Subcutaneous abdominal adipose tissue (tissue), 5 donors: Measurements from ENCODE around the gene C16orf87.

Experiments
- H3K27ac ChIP-seq: one replicate; pipeline ENCODE4 v1.7.0; 2013; ENCODE audit warnings: low read depth, mild to moderate bottlenecking, inconsistent platforms, low read length, moderate library complexity
- H3K27me3 ChIP-seq, 5 donors: one replicate each; pipeline ENCODE4 v1.7.0; 2013; ENCODE audit warnings: low read length in 5 of 5, inconsistent platforms in 1 of 5; ENCODE audit not compliant: control insufficient read depth in 5 of 5, insufficient read depth in 4 of 5
- H3K36me3 ChIP-seq, 5 donors: one replicate each; pipeline ENCODE4 v1.7.0; 2013; ENCODE audit warnings: low read length in 5 of 5; ENCODE audit not compliant: control insufficient read depth in 5 of 5, insufficient read depth in 5 of 5
- H3K4me1 ChIP-seq, 5 donors: one replicate each; pipeline ENCODE4 v1.7.0; 2013; ENCODE audit warnings: low read length in 5 of 5, mild to moderate bottlenecking in 3 of 5, moderate library complexity in 1 of 5; ENCODE audit not compliant: control insufficient read depth in 5 of 5, insufficient read depth in 5 of 5
- H3K4me3 ChIP-seq, 5 donors: one replicate each; pipeline ENCODE4 v1.7.0; 2013; ENCODE audit warnings: low read length in 5 of 5, low read depth in 1 of 5
- H3K9ac ChIP-seq, 5 donors: one replicate each; pipeline ENCODE4 v1.7.0; 2013; ENCODE audit warnings: low read length in 5 of 5, mild to moderate bottlenecking in 4 of 5, moderate library complexity in 3 of 5
- H3K9me3 ChIP-seq, 5 donors: one replicate each; pipeline ENCODE4 v1.7.0; 2013; ENCODE audit warnings: low read length in 5 of 5; ENCODE audit not compliant: control insufficient read depth in 5 of 5
- donor health status: healthy.
- donor health status: healthy.
- donor health status: healthy.
- donor health status: healthy.
- donor health status: healthy.

The C16orf87 gene

GRCh38 chr16:46801428-46802049, 29.4 kb downstream of the C16orf87 start:
- H3K36me3 ChIP-seq = peaks cover 0 to 6% (median 0%) of the 10 kb centered on the region in 5 donors
- H3K27ac ChIP-seq = no peak overlapping the region
- no peaks in the 10 kb centered on the region for H3K4me1 ChIP-seq
- no peak overlapping the region for H3K9ac ChIP-seq
- H3K9me3 ChIP-seq = peaks cover 0 to 3% (median 0%) of the 10 kb centered on the region in 5 donors
- no peaks in the 10 kb centered on the region for H3K27me3 ChIP-seq
- H3K4me3 ChIP-seq = no peak overlapping the region

- Histone ChIP-seq H3K27me3 (no peaks in the 10 kb centered on the region), H3K9me3 (peaks cover 0 to 6% (median 0%) of the 10 kb centered on the region in 5 donors), H3K4me1 (no peaks in the 10 kb centered on the region), H3K4me3 (no peak overlapping the region), H3K9ac (no peak overlapping the region), H3K27ac (no peak overlapping the region), H3K36me3 (peaks cover 0 to 6% (median 0%) of the 10 kb centered on the region in 5 donors)
Observed at GRCh38 chr16:46800494-46800893, 30.5 kb downstream of the C16orf87 start.

DNA sequence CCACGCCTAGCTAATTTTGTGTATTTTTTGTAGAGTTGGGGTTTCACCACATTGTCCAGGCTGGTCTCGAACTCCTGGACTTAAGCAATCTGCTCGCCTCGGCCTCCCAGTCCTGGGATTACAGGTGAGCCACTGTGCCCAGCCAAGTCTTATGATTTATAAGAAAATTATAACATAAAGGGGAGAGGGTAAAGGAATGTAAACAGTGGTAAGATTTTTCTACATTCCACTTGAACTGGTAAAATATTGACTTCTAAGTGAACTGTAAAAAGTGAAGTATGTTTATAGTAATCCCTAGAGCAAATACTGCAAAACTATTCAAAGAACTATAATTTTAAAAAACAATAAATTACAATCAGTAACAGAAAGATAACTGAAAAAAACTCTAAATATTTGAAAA, 33.5 kb downstream of the C16orf87 start:
- Histone ChIP-seq H3K9me3 (peaks cover 0 to 12% (median 0%) of the 10 kb centered on the region in 5 donors), H3K27me3 (no peaks in the 10 kb centered on the region), H3K4me3 (no peak overlapping the region), H3K36me3 (peaks cover 0 to 2% (median 0%) of the 10 kb centered on the region in 5 donors), H3K27ac (no peak overlapping the region), H3K4me1 (no peaks in the 10 kb centered on the region), H3K9ac (no peak overlapping the region)

DNA sequence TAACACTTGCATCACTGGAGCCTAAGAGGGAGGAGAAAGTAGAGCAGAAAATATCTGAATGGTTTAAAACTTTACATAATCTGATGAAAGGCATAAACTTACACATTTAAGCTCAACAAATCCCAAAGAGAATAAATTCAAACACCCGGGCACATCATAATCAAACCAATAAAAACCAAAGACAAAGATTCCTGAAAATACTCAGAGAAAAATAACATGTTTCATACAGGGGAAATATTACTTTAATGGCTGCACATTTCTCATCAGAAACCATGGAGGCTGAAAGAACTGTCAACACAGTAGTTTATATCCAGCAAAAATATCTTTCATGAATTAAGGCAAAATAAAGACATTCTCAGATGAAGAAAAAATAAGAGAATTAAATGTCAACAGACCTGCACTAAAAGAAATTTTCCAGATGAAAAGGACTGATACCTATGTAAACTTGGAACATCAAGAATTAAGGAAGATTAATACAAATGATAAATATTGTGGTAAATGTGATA, 34.2 kb downstream of the C16orf87 start:
- Histone ChIP-seq H3K4me1 (no peaks in the 10 kb centered on the region), H3K27me3 (no peaks in the 10 kb centered on the region), H3K9me3 (peaks cover 0 to 12% (median 0%) of the 10 kb centered on the region in 5 donors), H3K36me3 (no peaks in the 10 kb centered on the region), H3K27ac (no peak overlapping the region), H3K9ac (no peak overlapping the region), H3K4me3 (no peak overlapping the region)

GRCh38 chr16:46793841-46794240, 37.1 kb downstream of the C16orf87 start:
- Histone ChIP-seq H3K27me3 (no peaks in the 10 kb centered on the region), H3K9me3 (peaks cover 0 to 12% (median 0%) of the 10 kb centered on the region in 5 donors), H3K4me1 (peaks cover 0 to 9% (median 8%) of the 10 kb centered on the region in 5 donors), H3K27ac (no peak overlapping the region), H3K36me3 (no peaks in the 10 kb centered on the region), H3K9ac (no peak overlapping the region), H3K4me3 (no peak overlapping the region)

GRCh38 chr16:46790599-46791270, 40.2 kb downstream of the C16orf87 start:
- peak overlapping the region in 4 of 5 donors; percentile 52 to 84 (median 76) for H3K4me3 ChIP-seq
- H3K9ac ChIP-seq = peak overlapping the region in 3 of 5 donors; percentile 28 to 68 (median 55)
- no peak overlapping the region for H3K27ac ChIP-seq
- peaks cover 0 to 7% (median 0%) of the 10 kb centered on the region in 5 donors for H3K9me3 ChIP-seq
- no peaks in the 10 kb centered on the region for H3K36me3 ChIP-seq
- H3K27me3 ChIP-seq = no peaks in the 10 kb centered on the region
- H3K4me1 ChIP-seq = peaks cover 0 to 10% (median 9%) of the 10 kb centered on the region in 5 donors

- Histone ChIP-seq H3K27me3 (no peaks in the 10 kb centered on the region), H3K9me3 (peaks cover 0 to 6% (median 0%) of the 10 kb centered on the region in 5 donors), H3K4me1 (peaks cover 0 to 10% (median 9%) of the 10 kb centered on the region in 5 donors), H3K9ac (peak overlapping the region in 4 of 5 donors; percentile 28 to 70 (median 62)), H3K4me3 (peak overlapping the region; percentile 52 to 89 (median 79)), H3K36me3 (no peaks in the 10 kb centered on the region), H3K27ac (peak overlapping the region; percentile 9)
Observed at GRCh38 chr16:46789499-46790414, 41.2 kb downstream of the C16orf87 start.

GRCh38 chr16:46788891-46789474, 42.0 kb downstream of the C16orf87 start:
- H3K9me3 ChIP-seq = peaks cover 0 to 6% (median 0%) of the 10 kb centered on the region in 5 donors
- H3K27ac ChIP-seq = no peak overlapping the region
- H3K4me3 ChIP-seq = no peak overlapping the region
- H3K9ac ChIP-seq = no peak overlapping the region
- H3K4me1 ChIP-seq = peaks cover 0 to 10% (median 9%) of the 10 kb centered on the region in 5 donors
- no peaks in the 10 kb centered on the region for H3K36me3 ChIP-seq
- H3K27me3 ChIP-seq = no peaks in the 10 kb centered on the region

GRCh38 chr16:46787909-46788308, 43.1 kb downstream of the C16orf87 start:
- H3K4me1 ChIP-seq = peaks cover 0 to 10% (median 9%) of the 10 kb centered on the region in 5 donors
- H3K27me3 ChIP-seq = no peaks in the 10 kb centered on the region
- no peaks in the 10 kb centered on the region for H3K9me3 ChIP-seq
- no peak overlapping the region for H3K4me3 ChIP-seq
- no peak overlapping the region for H3K9ac ChIP-seq
- H3K27ac ChIP-seq = no peak overlapping the region
- H3K36me3 ChIP-seq = no peaks in the 10 kb centered on the region
